KMS-11 (cell line): Measurements from ENCODE around the gene GAB2.

ENCODE experiments used
- H2AFZ ChIP-seq: fragments of 200-600 bp; sonication (generic); 2 replicates; pipeline ENCODE4 v1.6.1; 2016; ENCODE audit warnings: antibody characterized with exemption, mixed run types, low read depth
- H3K27ac ChIP-seq: fragments of 200-600 bp; sonication (generic); 2 replicates; pipeline ENCODE4 v1.6.1; 2016; ENCODE audit warnings: mild to moderate bottlenecking, mixed run types
- H3K27me3 ChIP-seq: fragments of 200-600 bp; sonication (generic); 2 replicates; pipeline ENCODE4 v1.6.1; 2017; ENCODE audit warnings: mild to moderate bottlenecking, low read depth, mixed run types, moderate library complexity; ENCODE audit not compliant: insufficient read depth
- H3K36me3 ChIP-seq: fragments of 200-600 bp; sonication (generic); 2 replicates; pipeline ENCODE4 v1.6.1; 2017; ENCODE audit warnings: mild to moderate bottlenecking, mixed run types; ENCODE audit not compliant: insufficient read depth
- H3K4me1 ChIP-seq: fragments of 200-600 bp; sonication (generic); 2 replicates; pipeline ENCODE4 v1.6.1; 2016; ENCODE audit warnings: mild to moderate bottlenecking, low read depth, mixed run types; ENCODE audit not compliant: poor library complexity, severe bottlenecking
- H3K4me2 ChIP-seq: fragments of 200-600 bp; sonication (generic); 2 replicates; pipeline ENCODE4 v1.7.0; 2016; ENCODE audit warnings: mild to moderate bottlenecking, mixed run types
- H3K4me3 ChIP-seq: fragments of 200-600 bp; sonication (generic); IDR thresholded peaks from 2 replicates; pipeline ENCODE4 v1.6.1; 2017; ENCODE audit warnings: low read depth, low read length, mixed read lengths; ENCODE audit not compliant: insufficient read depth
- H3K79me2 ChIP-seq: fragments of 200-600 bp; sonication (generic); 2 replicates; pipeline ENCODE4 v1.6.1; 2016; ENCODE audit warnings: low read depth, mixed run types; ENCODE audit not compliant: insufficient read depth
- H3K9ac ChIP-seq: fragments of 200-600 bp; sonication (generic); 2 replicates; pipeline ENCODE4 v1.6.1; 2016; ENCODE audit warnings: mild to moderate bottlenecking, mixed run types
- H4K20me1 ChIP-seq: fragments of 200-600 bp; sonication (generic); 2 replicates; pipeline ENCODE4 v1.6.1; 2016; ENCODE audit warnings: mild to moderate bottlenecking, mixed run types; ENCODE audit not compliant: insufficient read depth
- TF ChIP-seq, protein P1 (sequence below): fragments of 200-600 bp; sonication (generic); conservative IDR thresholded peaks from 2 replicates; pipeline ENCODE4 v1.6.1; 2017; ENCODE audit warnings: low read depth, mild to moderate bottlenecking, antibody characterized with exemption, low read length, moderate library complexity, mixed read lengths

The GAB2 gene

DNA sequence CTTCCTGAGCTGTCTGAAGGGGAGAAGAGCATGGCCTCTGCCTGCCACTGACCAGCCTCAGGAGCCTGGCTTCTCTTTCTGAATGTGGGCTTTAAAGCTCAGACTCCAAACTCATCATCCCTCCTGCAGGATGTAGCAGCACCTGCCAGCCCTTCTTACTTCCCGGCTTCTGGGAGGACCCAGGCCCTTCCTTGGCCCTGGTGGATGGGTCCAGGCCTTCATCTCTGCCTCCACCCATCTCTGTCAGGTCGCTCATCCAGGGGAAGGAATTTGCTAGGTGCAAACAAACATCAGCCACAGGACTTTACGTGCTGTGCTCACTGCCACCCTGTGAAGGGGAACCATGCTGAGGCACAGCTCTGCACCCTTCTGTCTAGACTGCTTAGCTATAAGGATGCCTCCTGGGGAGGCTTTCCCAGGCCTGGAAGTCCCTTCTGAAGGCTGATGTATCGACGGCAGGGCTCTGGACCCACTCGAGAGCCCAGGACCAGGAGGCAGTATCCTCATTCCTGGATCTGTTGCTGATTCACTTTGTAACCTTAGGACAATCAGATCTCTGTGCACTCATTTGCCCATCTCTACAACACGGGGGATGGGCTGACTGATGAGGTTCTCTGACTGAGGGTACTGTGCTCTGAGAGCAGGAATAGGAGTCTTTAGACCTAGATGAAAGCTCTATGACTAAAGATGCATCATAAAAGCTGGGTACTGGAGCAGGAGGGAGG lies 198.0 kb downstream of the GAB2 start:
- Histone ChIP-seq H3K36me3 (no peaks in the 10 kb centered on the region), H3K79me2 (no peaks in the 10 kb centered on the region), H3K4me3 (no peak overlapping the region), H3K27ac (no peak overlapping the region), H3K27me3 (no peaks in the 10 kb centered on the region), H3K4me2 (no peak overlapping the region), H3K4me1 (no peaks in the 10 kb centered on the region), H2AFZ (no peak overlapping the region), H4K20me1 (no peaks in the 10 kb centered on the region), H3K9ac (no peak overlapping the region)
- TF ChIP-seq, protein P1, sequence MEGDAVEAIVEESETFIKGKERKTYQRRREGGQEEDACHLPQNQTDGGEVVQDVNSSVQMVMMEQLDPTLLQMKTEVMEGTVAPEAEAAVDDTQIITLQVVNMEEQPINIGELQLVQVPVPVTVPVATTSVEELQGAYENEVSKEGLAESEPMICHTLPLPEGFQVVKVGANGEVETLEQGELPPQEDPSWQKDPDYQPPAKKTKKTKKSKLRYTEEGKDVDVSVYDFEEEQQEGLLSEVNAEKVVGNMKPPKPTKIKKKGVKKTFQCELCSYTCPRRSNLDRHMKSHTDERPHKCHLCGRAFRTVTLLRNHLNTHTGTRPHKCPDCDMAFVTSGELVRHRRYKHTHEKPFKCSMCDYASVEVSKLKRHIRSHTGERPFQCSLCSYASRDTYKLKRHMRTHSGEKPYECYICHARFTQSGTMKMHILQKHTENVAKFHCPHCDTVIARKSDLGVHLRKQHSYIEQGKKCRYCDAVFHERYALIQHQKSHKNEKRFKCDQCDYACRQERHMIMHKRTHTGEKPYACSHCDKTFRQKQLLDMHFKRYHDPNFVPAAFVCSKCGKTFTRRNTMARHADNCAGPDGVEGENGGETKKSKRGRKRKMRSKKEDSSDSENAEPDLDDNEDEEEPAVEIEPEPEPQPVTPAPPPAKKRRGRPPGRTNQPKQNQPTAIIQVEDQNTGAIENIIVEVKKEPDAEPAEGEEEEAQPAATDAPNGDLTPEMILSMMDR: no peak

DNA sequence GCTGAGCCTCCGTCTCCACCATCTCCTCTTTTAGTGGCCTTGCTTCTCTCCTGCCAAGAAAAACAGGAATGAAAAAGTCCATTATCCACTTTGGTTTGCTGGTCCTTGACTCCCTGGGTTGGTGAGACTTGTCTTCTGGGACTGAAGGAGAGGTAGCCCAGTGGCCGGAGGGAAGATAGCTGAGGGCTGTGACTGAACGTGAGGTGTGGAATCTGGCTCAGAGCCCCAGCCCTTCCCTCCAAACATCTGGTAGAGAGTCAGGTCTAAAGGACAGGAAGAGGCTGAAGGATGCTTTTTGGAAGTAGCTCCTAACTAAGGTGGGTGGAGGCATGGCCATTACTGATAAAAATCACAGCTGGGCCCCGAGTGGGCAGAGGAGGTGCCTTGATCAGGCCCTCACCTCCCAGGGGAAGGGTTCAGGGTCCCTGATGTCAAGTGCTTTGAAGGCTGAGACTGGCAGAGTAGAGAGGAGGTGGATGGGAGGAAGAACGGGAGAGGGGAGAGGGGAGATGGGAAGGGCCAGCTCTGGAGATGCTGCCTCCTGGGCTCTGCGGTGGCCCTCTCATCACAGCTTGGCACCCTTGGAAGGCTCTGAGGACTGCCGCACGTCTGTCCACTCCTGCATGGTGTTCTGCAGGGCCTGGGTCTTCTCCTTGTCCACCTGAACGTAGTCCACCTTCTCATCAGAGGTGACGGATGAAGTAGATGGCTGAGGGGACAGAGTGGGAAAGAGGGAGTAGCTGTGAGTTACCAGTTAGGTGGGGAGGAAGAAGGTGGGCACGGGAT lies 198.7 kb downstream of the GAB2 start:
- Histone ChIP-seq H3K4me3 (no peak overlapping the region), H3K36me3 (no peaks in the 10 kb centered on the region), H2AFZ (no peak overlapping the region), H3K4me1 (no peaks in the 10 kb centered on the region), H3K79me2 (no peaks in the 10 kb centered on the region), H3K9ac (no peak overlapping the region), H4K20me1 (no peaks in the 10 kb centered on the region), H3K27me3 (no peaks in the 10 kb centered on the region), H3K4me2 (no peak overlapping the region), H3K27ac (no peak overlapping the region)
- TF ChIP-seq, protein P1: no peak

- no peak overlapping the region for H3K9ac ChIP-seq
- H3K36me3 ChIP-seq: no peaks in the 10 kb centered on the region
- no peak overlapping the region for H2AFZ ChIP-seq
- H3K27me3 ChIP-seq: no peaks in the 10 kb centered on the region
- H3K4me2 ChIP-seq: no peak overlapping the region
- H3K79me2 ChIP-seq: no peaks in the 10 kb centered on the region
- TF ChIP-seq, protein P1: no peak
- H3K4me3 ChIP-seq: no peak overlapping the region
- no peaks in the 10 kb centered on the region for H3K4me1 ChIP-seq
- H4K20me1 ChIP-seq: no peaks in the 10 kb centered on the region
- no peak overlapping the region for H3K27ac ChIP-seq
Observed at GRCh38 chr11:78217650-78218541, 199.7 kb downstream of the GAB2 start.

DNA sequence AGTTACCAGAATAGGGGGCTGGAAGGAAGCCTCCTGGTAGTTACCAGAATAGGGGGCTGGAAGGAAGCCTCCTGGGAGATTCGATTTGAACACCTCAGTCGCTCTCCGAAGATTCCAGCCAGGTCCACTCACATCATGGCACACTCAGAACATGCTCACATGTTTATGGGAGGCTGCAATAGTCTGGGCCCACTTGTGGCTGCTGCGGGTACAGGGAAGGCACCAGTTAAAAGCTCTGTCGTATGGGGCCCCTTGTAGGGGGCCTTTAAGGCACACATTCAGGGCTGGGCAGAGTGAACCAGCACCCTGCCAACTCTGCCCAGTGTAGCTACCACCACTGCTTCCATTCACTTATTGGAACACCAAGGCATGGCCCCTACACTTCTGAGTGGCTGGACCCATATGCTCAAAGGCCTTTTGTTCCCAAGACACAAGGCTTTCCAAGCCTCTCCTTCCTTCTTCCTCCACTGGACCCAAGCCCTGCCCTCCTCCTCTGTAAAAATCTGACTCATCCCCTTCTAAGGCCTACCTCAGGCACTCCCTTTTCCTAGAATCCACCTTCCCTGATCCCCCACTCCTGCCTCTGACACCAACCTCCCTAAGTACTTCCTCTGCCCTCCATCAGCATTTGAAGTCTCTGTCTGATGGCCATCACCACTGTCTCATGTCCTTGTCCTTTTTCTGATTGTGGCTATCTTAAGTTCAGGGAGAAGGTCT lies 200.9 kb downstream of the GAB2 start:
- Histone ChIP-seq H3K36me3 (no peaks in the 10 kb centered on the region), H3K4me3 (no peak overlapping the region), H3K79me2 (no peaks in the 10 kb centered on the region), H3K27me3 (no peaks in the 10 kb centered on the region), H2AFZ (no peak overlapping the region), H3K4me2 (no peak overlapping the region), H3K9ac (no peak overlapping the region), H3K4me1 (no peaks in the 10 kb centered on the region), H3K27ac (no peak overlapping the region), H4K20me1 (no peaks in the 10 kb centered on the region)
- TF ChIP-seq, protein P1: no peak
